Stimulated activated CD8-positive, alpha-beta memory T cell treated with anti-CD3 and anti-CD28 coated beads, Interleukin-2, amount 100 ng/mL, for 48 hours (primary cell): Measurements from ENCODE around the gene GJB5.

Experiments used
- DNase-seq, 2 donors: peaks; one replicate each; pipeline ENCODE4 v3.0.0-alpha.2; 2020; ENCODE audit warnings: low read depth in 2 of 2

GJB5 gene

GRCh38 chr1:34776911-34777310 lies 22.1 kb downstream of the GJB5 start:
- DNase-seq = no peak

GRCh38 chr1:34777519-34778321 lies 22.9 kb downstream of the GJB5 start:
- no peak for DNase-seq

- DNase-seq = no peak
These were observed 23.5 kb downstream of the GJB5 start for GRCh38 chr1:34778381-34778780.

DNA sequence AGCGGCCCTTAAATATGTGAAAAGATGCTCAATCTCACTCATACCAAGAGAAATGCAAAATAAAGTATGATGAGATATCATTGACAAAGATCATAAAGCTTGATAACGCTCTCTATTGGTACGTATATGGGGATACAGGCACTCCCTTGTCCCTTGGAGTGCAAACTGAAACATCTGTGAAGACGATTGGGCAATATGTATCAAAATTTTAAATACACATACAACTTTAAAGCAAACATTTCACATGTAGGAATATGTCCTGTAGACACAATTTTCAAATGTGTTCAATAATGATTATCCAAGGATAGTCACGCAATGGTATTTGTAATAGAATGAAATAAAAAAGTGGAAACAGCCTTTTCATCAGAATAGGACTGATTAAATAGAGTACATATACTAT lies 24.2 kb downstream of the GJB5 start:
- no peak for DNase-seq

DNA sequence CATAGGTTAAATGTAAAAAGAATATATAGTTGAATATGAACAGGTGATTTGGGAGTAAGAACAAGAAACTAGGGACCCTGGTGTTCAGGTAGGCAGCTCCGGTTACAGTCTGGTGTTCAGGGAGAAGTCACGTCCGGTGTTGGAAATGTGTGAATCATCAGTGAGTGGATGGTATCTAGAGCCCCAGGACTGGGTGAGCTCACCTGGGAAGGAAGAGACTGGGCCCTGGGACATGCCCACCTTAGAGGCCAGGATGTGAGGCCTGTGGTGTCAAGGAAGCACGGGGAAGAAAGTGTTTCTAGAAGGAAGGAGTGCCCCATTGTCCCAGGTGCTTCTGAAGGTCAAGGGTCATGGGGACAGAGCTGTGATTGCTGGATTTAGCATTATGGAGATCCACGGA lies 24.7 kb downstream of the GJB5 start:
- DNase-seq = no peak

DNA sequence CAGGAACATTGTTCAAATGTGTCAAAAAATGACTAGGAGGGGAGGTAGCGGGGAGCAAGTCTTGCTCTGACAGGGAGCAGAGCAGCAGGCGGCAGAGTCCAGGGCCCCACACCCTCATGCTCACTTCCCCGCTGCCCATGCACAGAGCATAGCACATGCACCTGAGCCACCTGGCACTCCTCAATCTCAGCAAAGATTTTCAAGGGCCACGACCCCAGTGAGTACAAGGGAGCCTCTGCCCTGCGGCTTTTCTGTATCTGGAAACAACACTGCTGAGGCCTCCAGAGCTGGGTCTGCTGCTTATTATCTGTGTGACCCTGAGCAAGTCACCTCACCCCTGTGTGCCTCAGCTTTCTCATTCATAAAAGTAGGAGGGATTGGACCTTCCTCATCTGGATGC lies 25.1 kb downstream of the GJB5 start:
- DNase-seq = no peak

DNA sequence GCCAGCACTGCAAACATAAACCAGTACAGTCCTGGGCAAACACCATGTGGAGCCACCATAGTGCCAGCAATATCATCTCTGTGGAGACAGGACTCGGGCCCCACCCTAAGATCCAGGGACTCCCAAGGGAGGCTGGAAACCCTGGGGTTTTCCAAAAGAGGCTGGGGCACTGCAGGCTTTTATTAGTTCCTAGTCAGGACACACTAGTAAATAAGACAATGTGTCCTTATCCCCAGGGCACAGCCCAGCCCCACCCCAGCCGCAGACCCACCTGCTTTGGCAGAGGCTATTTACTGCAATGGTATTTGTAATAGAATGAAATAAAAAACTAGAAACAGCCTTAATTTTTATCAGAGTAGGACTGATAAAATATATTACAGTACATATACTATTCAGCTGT lies 25.7 kb downstream of the GJB5 start:
- no peak for DNase-seq

DNA sequence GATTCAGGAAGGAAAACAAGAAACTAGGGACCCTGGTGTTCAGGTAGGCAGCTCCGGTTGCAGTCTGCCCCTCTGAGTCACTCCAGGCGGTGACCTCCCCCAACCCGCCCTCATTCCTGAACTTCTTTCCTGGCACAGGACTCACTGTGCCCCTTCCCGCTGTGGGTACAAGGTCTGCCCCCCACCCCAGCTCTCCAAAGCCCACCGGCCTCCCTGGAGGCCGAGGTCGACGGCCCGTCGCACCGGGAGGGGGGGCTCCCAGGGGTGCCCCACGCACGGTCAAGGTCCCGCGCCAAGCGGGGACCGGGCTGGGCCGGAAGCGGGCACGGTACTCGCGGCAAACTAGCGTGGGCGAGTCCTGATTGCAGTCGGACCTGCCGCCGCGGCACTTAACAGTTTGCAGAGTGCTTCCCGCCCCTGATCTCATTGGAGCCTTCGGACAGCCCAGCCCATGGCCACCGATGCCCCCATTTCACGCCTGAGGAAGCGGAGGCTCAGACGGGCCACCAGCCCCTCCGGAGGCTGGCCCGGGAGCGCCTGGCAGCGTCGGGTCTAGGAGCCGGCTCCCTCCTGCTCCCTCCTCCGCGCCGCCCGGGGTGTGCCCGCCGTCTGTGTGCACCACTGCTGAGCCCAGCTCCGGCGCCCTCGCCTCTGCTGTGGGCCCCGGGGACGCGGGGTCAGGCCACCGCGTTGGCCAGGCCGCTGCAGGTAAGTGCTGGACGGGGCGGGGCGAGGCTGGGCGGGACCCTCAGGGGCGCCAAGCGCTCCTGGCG lies 26.4 kb downstream of the GJB5 start, which contains the start of gene GJB3:
TSS of gene GJB3 (plus strand) at position 144 of the 773 bp plus-strand sequence. CDS start 3,549 bp downstream, outside the sequence.
- no peak for DNase-seq

DNA sequence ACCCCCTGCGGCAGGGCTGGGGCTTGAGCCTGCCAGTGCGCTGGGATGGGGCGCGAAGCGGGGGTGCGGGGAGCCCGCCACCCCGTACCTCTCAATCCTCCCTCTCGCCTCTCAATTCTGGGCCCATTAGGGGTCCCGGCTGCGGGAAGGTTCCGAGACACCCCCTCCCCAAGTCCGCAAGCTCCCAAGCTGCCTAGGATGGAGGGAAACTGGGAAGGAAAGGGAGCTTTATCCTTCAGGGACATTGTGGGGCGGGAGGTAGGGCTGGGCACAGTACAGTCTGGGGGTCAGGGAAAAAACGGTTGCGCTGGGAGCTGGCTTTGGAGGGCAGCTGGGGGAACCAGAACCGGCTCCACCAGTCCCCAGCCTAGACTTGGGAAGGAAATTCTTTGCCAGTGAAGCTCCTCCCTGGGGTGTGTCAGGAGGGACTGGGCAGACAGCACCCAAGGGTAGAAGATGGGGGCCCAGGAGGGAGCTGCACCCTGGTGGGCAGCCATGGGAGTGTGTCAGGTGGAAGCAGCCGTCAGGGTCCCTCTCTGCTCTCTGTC lies 27.1 kb downstream of the GJB5 start:
- DNase-seq = no peak

DNA sequence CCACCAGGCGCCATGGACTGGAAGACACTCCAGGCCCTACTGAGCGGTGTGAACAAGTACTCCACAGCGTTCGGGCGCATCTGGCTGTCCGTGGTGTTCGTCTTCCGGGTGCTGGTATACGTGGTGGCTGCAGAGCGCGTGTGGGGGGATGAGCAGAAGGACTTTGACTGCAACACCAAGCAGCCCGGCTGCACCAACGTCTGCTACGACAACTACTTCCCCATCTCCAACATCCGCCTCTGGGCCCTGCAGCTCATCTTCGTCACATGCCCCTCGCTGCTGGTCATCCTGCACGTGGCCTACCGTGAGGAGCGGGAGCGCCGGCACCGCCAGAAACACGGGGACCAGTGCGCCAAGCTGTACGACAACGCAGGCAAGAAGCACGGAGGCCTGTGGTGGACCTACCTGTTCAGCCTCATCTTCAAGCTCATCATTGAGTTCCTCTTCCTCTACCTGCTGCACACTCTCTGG lies 29.9 kb downstream of the GJB5 start:
- no peak for DNase-seq

DNA sequence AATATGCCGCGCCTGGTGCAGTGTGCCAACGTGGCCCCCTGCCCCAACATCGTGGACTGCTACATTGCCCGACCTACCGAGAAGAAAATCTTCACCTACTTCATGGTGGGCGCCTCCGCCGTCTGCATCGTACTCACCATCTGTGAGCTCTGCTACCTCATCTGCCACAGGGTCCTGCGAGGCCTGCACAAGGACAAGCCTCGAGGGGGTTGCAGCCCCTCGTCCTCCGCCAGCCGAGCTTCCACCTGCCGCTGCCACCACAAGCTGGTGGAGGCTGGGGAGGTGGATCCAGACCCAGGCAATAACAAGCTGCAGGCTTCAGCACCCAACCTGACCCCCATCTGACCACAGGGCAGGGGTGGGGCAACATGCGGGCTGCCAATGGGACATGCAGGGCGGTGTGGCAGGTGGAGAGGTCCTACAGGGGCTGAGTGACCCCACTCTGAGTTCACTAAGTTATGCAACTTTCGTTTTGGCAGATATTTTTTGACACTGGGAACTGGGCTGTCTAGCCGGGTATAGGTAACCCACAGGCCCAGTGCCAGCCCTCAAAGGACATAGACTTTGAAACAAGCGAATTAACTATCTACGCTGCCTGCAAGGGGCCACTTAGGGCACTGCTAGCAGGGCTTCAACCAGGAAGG lies 30.5 kb downstream of the GJB5 start:
- DNase-seq = no peak

GRCh38 chr1:34785875-34786470 lies 31.1 kb downstream of the GJB5 start:
- DNase-seq = no peak

DNA sequence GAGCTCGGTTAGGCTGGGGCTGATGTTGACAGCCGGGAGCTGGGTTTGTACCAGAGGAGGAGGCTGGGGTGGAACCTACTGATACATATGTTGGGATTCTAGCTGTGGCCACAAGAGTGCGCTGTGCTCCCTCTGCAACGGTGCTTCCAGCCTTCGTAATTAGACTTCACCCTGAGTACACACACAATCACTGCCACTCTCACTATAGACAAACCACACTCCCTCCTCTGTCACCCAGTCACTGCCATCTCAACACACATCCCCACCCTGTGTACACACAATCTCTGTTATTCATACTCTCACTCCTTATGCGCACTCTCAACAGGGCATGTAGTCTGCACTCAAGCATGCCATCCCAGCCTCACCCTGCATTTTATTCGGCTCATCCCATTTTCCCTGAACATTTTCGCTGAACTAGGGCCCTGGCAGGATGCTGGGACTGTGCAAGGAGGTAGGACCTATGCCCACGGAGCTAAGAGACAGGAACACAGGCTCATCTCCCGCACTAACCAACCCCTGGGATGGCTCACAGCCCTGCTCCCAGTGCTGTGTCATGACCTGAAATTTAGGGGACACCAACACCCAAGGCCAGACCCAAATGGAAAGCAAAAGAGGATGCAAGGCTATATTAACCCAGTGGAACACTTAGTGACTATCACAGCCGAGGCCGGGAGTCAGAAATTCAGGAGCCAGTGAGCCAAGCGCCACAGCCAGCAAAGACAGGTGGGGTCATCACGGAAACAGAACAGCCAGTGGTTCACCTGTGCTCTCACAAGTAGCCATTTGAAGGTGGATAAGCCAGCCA lies 31.9 kb downstream of the GJB5 start:
- peak; percentile 23 to 53 for DNase-seq

GRCh38 chr1:34787461-34788420 lies 32.9 kb downstream of the GJB5 start:
- no peak for DNase-seq

DNA sequence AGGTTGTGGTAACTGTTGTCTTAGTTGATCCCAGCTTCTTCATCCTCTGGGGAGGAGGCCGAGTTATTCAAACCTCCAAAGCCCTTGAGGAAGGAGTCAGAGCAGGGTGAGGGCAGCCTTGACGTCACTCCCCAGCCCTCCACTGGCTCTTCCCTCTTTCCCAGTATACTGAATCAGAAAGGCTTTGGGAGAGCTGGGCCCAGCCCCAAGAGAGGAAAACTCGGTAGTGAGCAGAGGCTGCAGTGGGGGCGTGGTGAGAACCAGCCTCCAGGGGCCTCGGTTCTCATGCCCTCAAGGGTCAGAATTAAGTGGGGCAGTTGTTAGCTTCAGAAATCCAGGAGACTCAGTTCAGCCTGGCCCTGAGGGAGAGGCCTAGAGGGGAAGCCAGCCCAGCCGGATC lies 36.1 kb downstream of the GJB5 start:
- DNase-seq = no peak

DNA sequence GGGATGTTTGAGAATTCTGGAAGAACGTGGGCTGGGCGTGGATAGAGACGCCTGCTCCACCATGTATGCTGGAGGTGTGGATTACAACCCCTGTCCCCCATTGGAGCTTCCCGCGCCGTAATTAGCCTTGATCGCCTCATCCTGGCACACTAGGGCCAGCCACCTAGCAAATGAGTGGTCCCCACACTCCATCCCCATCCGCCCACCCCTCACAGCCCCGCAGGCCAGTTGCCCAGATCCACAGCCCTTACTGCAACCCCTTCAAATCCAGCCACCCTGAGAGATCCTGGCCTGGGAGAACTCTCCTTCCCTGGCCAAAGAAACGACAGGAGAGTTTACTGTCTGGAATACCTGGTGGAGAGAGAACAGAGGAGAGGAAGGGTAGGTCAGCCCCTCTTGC lies 37.6 kb downstream of the GJB5 start:
- no peak for DNase-seq

DNA sequence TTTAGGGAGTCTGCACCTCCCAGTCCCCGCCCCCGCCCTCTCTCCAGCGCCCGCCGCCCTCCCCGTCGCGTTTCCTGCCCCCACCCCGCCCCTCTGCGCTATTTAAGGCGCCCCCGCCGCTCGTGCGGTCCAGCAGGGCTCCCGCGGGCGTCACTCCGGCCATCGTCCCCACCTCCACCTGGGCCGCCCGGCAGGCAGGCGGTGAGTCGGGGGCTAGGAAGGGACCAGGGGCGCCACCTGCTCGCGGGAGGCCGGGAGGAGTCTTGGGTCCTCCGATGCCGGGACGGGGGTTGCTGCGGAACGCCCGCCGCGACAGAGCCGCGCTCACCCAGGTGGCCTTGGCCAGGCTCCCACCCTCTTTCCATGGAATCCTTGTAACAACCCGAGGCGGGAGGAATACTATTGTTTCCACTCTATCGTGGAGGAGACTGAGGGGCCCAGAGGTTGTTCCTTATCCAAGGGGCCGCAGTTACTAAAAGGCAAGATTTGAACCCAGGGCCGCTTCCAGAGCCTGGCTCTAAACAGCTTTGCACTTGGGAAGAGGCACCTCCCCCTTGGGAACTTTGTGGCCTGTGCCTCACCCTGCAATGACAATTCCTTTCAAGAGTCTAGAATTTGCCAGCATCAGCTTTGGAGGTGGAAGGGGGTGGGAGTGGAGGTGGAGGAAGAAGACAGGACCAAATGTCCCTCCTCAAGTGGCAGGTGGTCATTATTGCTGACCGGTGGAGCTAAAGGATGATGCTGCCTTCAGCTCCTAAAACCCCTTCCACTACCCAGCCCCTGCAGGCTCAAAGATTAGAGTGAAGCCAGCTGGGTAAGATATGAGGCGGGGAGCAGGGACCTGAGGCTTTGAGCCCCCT lies 38.3 kb downstream of the GJB5 start, which contains the start of gene GJA4:
TSS of gene GJA4 (plus strand) at position 132 of the 860 bp plus-strand sequence. CDS start 1,215 bp downstream, outside the sequence.
- DNase-seq = no peak

DNA sequence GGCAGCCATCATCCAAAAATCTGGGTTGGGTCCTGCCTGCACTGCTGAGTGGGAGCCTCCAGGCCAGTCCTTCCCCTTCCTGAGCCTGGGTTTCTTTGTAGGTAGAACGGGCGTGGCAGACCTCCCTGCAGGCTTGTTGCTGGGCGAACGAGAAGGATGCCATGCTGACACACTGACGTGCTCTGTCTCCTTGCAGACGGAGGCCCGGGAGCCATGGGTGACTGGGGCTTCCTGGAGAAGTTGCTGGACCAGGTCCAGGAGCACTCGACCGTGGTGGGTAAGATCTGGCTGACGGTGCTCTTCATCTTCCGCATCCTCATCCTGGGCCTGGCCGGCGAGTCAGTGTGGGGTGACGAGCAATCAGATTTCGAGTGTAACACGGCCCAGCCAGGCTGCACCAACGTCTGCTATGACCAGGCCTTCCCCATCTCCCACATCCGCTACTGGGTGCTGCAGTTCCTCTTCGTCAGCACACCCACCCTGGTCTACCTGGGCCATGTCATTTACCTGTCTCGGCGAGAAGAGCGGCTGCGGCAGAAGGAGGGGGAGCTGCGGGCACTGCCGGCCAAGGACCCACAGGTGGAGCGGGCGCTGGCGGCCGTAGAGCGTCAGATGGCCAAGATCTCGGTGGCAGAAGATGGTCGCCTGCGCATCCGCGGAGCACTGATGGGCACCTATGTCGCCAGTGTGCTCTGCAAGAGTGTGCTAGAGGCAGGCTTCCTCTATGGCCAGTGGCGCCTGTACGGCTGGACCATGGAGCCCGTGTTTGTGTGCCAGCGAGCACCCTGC lies 39.3 kb downstream of the GJB5 start:
- DNase-seq = no peak
